ES-I3 (cell line): ENCODE measurements around the gene AUTS2.

Experiments
- H3K36me3 ChIP-seq: 2 replicates; pipeline ENCODE4 v1.6.1; 2013; ENCODE audit warnings: mild to moderate bottlenecking, low read length, control low read depth, moderate library complexity; ENCODE audit not compliant: insufficient read depth
- H3K4me1 ChIP-seq: 2 replicates; pipeline ENCODE4 v1.6.1; 2013; ENCODE audit warnings: mild to moderate bottlenecking, control low read depth, low read length; ENCODE audit not compliant: insufficient read depth
- H3K9ac ChIP-seq: 2 replicates; pipeline ENCODE4 v1.6.1; 2013; ENCODE audit warnings: low read depth, mild to moderate bottlenecking, low read length, moderate library complexity
- H3K9me3 ChIP-seq: 2 replicates; pipeline ENCODE4 v1.6.1; 2013; ENCODE audit warnings: mild to moderate bottlenecking, low read length, moderate library complexity; ENCODE audit not compliant: control insufficient read depth, insufficient read depth

Gene AUTS2

DNA sequence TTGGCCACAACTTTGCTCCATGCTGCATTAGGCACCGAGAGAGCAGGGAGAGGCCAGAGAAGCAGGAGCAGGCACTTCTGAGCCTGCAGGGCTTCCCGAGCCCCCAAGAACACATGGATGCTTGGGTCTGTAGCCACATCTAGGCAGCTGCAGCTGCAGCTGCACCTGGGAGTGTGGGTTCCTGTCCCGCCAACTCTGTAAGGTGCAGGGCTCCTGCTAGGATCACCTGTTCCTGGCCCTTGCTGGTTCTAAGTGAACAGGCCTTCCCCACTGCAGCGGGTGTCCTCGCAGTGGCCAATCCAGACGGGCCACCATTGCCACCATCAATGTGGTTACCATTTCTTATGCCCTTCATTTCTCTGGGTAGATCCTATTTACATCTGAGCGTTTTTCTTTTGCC, 330.3 kb downstream of the AUTS2 start:
- Histone ChIP-seq H3K9ac (no peak overlapping the region), H3K36me3 (no peaks in the 10 kb centered on the region), H3K4me1 (no peaks in the 10 kb centered on the region), H3K9me3 (no peaks in the 10 kb centered on the region)

DNA sequence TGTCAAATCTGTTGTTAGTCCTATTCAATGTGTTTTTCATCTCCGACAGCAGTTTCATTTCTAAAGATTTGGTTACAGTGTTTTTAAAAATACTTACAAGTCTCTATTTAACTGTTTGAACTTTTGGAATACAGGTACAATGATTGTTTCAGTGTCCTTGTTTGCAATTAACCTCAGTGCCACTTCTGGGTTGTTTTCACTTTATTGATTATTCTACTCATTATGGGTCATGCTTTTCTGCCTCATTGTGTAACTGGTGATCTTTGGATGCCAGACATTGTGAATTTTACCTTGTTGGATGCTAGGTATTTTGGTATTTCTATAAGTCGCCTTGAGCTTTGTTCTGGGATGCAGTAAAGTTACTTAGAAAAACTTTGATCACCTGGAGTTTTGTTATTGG, 331.3 kb downstream of the AUTS2 start:
- Histone ChIP-seq H3K36me3 (no peaks in the 10 kb centered on the region), H3K4me1 (no peaks in the 10 kb centered on the region), H3K9ac (no peak overlapping the region), H3K9me3 (no peaks in the 10 kb centered on the region)

DNA sequence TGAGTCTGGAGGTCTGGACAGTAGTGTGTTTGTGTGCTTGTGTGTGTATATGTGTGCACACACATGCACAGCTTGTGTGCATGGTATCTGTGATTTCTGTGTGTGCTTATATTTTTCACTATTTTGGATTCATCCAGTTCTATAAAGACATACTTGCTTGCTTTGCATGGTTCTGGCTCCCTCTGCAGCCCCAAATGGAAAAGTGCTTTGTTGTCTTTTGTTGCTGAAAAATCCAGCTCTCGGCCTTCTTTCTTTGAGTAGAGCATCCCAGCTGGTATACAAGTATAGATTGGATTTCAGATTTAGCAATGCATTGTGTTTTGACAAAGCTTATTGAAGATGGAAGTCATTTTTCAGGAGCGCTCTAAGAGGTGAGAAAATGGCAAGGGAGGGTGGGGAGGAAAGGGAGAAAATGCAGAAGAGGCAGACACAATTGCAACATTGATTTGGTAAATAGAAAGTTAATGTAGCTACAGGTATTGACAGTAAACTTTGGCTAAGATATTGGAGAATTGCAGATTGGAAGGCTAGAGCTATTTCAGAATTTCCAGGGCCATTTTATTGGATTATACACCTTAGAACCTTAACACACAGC, 333.9 kb downstream of the AUTS2 start:
- Histone ChIP-seq H3K4me1 (no peaks in the 10 kb centered on the region), H3K36me3 (no peaks in the 10 kb centered on the region), H3K9me3 (no peaks in the 10 kb centered on the region), H3K9ac (no peak overlapping the region)

DNA sequence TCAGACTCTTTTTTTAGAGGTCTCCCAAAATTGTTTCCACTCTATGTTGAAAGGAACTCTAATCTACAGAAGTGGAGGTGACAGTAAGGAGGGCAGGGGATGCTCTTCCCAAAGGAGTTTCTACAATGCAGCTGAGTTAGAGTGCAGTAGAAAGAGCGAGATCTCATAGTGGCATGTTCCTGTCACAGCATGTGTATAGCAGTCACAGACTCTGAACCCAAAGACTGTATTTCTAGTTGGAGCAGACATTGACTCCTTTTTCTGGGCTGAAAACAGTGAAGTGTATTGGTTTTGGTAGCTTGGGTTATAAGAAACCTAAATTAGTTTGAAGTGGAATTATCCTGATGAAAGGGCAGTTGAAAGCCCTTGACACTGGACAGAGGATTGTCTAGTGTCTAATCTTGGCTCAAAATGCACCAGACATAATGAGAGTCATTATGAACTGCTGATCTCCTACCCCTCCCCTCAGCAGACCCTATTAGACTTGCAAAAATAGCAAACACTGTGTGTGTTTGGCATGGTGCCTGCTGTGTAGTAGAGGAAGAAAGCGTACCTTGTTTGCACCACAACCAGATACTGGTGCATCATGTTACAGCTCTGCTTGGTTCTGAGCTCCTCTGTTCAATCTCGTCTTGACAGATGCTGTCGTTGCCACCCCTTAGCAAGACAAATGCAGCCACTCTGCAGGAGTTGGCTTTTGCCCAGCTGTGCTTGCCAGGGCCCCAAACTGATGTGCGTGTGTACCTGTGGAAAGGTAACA, 336.0 kb downstream of the AUTS2 start:
- no peaks in the 10 kb centered on the region for H3K9me3 ChIP-seq
- H3K4me1 ChIP-seq: no peaks in the 10 kb centered on the region
- no peaks in the 10 kb centered on the region for H3K36me3 ChIP-seq
- H3K9ac ChIP-seq: no peak overlapping the region

DNA sequence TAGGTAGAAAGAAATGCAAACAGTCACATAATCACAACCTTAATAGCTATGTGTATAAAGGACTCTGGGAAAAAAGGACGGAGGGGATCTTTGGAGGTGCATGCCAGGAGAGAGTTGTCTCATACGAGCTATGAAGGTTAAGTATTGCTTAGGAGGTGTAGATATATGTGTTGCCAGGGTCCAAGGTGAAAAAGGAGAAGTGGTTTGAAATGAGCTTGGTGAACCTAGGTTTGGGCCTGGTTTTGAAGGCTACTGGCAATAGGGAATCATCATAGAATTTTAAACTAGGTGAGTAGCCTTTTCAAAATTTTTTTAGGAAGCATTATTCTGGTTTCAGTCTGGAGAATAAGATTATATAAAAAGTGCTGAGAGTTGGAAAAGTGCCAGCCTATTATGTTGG, 336.8 kb downstream of the AUTS2 start:
- no peaks in the 10 kb centered on the region for H3K36me3 ChIP-seq
- no peaks in the 10 kb centered on the region for H3K9me3 ChIP-seq
- H3K9ac ChIP-seq: no peak overlapping the region
- H3K4me1 ChIP-seq: no peaks in the 10 kb centered on the region

DNA sequence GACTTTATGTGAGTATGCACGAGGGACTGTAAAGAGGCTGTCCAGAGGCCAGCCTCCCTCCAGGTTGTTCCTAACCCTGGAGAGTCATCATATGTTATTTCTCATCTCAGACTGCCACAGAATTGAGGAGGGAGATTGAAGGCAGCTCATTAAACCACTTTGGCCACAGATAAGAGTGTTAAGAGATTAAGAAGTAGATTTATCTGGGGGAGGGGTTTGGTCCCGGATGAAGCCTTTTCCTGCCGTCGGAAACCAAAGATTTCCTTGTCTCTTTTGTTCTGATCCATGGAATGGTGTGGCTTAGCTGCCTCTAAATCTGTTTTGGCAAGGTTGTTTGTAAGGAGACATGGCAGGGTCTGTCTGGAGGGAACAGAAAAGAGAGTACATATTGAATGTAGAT, 338.8 kb downstream of the AUTS2 start:
- Histone ChIP-seq H3K9ac (no peak overlapping the region), H3K36me3 (no peaks in the 10 kb centered on the region), H3K4me1 (no peaks in the 10 kb centered on the region), H3K9me3 (no peaks in the 10 kb centered on the region)

DNA sequence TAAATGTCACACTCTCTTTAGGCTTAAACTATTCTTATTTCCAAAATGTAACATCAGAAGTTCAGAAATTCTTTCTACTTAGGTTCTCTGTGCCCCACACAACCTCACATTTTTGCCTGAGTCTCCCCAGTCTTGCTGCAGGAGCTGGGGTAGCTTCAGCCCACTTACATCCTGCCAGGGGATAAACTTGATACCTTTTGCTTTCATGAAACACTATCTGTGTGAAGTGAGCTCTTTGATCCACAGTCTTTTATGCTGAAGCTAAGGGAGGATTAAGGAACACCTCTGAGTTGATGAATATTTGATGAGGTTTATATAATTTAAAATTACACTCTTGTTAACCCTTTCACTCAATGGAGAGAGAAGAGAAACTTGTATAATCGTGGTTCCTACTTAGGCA, 341.0 kb downstream of the AUTS2 start:
- H3K9me3 ChIP-seq: no peaks in the 10 kb centered on the region
- no peaks in the 10 kb centered on the region for H3K4me1 ChIP-seq
- H3K9ac ChIP-seq: no peak overlapping the region
- no peaks in the 10 kb centered on the region for H3K36me3 ChIP-seq

DNA sequence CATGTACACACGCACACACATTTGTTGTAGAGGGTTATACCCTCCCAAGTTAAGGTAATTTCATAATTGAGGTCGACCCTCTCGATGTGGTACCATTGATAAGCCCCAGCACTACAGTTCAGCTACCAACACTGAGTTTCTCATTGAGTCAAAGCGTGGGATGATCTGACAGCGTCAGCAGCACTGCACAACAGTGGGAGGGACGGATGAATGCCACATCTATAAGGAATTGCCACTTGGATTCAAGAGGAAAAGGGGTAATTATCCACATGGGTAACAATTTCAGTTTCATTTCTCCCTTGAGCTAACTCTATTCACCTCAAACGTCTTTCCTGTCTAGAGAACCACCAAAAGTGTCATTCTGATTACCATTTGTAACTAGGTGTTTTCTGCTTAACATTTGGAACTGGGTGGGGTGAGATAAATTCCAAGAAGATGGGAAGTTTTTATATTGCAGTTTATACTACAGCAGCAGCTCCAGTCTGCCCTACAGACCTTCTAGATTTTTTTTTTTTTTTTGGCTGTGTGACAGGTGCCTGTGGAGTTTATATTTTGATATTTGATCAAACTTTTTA, 342.9 kb downstream of the AUTS2 start:
- Histone ChIP-seq H3K9me3 (no peaks in the 10 kb centered on the region), H3K9ac (no peak overlapping the region), H3K36me3 (no peaks in the 10 kb centered on the region), H3K4me1 (peaks cover 5% of the 10 kb centered on the region; the same call in 1 of the 2 replicates)

DNA sequence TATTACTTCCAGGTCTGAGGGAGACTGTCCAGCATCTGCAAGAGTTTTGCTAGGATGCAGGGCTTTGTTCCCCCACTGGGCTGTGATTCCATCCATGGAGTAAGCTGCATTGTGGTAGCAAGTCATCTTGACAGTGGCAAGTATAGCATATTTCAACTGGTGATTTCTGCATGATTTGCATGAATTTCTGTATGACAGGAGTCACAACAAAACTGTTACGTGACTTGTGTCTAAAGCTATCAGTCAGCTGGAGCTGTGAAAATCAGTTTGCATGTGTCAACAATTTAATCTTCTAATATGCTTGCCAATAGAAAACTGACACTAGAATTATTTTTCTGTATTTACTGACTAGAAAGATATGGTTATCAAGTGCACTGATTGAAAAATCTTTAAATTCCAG, 344.3 kb downstream of the AUTS2 start:
- H3K4me1 ChIP-seq: peaks cover 5% of the 10 kb centered on the region; the same call in 1 of the 2 replicates
- H3K9me3 ChIP-seq: no peaks in the 10 kb centered on the region
- H3K9ac ChIP-seq: no peak overlapping the region
- no peaks in the 10 kb centered on the region for H3K36me3 ChIP-seq

DNA sequence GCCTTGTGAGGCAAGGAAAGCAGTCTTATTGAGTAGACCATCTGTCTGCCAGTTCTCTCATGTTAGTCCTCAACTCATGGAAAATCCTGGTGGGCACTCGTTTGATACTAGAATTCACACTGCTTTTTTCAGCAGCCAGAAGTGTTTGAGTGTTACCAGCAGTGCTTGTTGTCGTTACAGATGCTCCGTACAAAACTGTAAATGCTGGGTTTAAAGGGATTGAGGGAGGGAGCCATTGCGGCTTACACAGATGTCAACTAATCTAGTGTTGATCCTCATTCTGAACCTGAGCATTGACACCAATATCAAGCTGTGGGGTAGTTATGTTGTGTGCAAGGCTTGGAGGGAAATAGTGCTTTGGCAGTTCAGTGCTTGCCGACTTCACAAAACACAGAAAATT, 348.6 kb downstream of the AUTS2 start:
- Histone ChIP-seq H3K9ac (no peak overlapping the region), H3K36me3 (no peaks in the 10 kb centered on the region), H3K9me3 (no peaks in the 10 kb centered on the region), H3K4me1 (peaks cover 5% of the 10 kb centered on the region; the same call in 1 of the 2 replicates)

DNA sequence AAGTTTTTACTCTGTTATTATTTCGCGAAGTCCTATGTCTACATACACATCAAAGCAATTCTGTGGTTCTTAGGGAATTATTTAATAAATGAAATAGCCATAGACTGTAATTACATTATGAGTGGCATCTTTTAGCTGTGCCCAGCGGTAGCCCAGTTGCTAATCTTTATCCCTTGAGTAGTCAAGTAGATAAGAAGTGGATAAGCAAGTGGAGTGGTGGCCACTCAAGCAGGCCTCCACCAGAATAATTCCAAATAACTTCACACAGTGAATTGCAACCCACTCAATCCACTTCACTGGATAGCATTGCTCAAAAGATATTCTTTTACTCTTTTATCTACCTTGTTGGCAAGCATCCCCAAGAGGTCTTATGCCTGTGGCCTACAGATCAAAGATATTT, 349.7 kb downstream of the AUTS2 start:
- Histone ChIP-seq H3K4me1 (peaks cover 5% of the 10 kb centered on the region; the same call in 1 of the 2 replicates), H3K9me3 (no peaks in the 10 kb centered on the region), H3K36me3 (no peaks in the 10 kb centered on the region), H3K9ac (no peak overlapping the region)

DNA sequence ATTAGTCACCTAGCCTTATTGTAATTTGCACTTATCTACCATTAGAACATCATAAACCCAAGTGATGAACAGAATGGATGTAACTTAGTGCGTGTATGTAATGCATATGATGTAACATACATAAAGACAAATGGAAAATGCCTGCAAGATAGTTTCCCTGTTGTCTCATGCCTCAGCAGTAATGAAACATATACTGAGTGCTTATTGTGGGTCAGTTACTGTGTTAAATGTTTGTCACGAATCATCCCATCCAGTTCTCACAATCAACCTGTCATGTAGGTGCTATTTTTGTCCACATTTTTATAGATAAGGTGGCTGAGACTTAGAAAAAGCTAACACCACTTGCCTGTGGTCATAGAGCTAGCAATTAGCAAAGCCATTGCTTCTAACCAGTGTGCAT, 350.8 kb downstream of the AUTS2 start:
- Histone ChIP-seq H3K4me1 (peaks cover 5% of the 10 kb centered on the region; the same call in 1 of the 2 replicates), H3K9ac (no peak overlapping the region), H3K36me3 (no peaks in the 10 kb centered on the region), H3K9me3 (no peaks in the 10 kb centered on the region)

DNA sequence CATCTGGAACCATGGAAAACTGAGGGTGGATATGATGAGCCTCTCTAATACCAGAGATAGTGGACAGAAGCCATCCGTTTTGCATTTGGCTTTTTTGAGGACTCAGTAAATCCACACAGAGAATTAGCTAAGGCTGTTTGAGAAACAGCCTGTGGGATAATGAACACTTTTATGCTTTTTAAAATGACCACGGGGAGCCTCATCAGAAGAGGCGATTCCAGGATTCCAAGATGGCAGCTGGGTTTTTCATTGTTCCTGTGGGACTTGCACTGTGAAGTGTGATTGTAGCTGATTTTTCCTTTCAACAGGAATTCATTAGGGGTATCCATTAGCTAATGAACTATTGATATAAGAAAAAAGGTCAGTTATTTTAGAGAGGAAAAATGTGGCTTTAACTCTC, 353.2 kb downstream of the AUTS2 start:
- Histone ChIP-seq H3K9ac (no peak overlapping the region), H3K36me3 (no peaks in the 10 kb centered on the region), H3K9me3 (no peaks in the 10 kb centered on the region), H3K4me1 (no peaks in the 10 kb centered on the region)

DNA sequence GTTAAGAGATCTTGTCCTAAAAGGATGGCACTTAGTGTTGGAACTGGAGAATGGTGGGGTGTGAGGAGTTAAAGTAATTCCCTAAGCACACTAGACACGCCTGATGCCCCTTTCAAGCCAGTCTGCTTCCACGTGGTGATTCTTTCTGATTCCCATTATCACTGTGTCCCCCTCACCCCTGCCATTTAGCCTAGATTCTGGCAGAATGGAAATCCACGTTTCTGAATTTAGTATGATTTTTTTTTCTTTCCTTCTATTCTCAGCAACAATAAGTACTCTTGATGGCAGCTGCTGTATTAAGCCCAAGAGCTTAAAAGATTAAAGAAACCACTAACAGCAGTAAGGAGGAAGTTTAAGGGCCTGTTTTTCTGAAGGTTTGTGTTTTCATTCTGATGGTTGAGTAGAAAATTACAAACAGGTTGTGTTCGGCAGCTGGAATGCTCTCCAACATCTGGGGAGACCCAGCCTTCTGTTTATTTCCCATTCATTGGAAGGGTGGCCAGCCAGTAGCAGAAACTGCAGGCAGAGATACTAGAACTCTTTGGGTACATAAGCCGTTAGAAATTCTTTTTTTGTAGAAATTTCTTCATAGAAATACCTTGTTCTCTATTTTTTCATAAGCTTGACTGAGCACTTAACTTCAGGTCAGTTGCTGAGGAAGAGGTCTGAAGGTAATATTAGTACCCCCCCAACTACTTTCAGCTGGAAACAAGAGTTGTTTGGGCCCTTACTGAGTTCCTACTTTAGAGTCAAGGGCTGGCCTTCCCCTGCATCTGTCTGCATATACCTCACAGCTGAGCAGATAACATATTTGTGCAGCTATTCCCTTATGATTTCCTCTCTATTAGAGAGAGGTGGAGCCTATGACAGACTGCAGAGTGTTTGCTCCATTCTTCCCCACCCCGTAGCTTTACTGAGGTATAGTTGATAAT, 355.1 kb downstream of the AUTS2 start:
- no peaks in the 10 kb centered on the region for H3K4me1 ChIP-seq
- no peaks in the 10 kb centered on the region for H3K36me3 ChIP-seq
- H3K9ac ChIP-seq: no peak overlapping the region
- no peaks in the 10 kb centered on the region for H3K9me3 ChIP-seq
